OCI-M2 (cell line): ENCODE measurements around the gene TDO2.

Source experiments
- DNase-seq: peaks from one replicate; lab custom pipeline; 2025; ENCODE audit not compliant: unreplicated experiment; lab: John Stamatoyannopoulos, UW

Gene TDO2

DNA sequence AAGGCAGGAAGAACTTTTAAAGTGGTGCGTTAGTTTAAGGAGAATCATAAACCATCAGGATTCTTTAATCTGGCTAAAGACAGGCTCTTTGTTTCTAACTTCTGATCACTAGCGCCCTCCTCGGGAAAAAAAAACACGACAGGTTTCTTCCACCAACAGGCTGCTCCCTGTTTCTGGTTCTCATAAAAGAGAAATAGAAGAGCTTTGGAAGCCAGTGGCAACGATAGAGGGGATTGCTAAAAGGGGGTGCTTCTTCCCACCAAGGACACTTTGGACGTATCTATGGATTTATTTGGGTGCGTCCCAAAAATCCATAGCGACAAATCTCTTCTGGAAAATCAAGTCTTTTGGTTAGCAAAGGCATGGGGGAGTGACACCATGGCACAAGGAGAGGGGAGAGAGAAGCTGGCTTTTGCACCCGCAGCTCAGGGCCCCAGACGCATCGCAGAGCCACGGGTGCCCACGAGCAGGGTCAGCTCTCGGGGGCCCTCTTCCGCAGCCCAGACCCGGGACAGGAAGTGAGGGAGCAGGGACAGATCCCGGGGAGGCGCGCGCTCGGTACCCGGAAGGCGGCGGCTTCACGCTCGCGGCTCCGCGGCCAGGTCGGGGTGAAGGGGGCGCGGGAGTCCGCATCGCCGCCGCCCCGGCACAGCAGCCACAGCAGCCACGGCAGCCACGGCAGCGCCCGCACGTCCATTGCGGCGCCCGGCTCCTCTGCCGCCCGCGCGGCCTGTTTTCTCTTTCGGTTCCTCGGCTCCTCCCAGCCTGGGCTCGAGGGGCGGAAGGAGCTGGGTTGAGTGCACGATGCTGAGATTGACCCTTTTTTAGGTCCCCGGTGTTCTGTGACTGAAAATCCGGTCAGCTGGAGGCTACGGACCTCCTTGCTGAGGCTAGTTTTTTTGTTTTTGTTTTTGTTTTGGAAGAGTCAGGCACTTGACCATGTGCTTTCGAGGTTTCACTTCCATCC, 49.9 kb downstream of the TDO2 start, which contains the start of gene CTSO:
Gene CTSO (minus strand): TSS at position 716 of the 967 bp plus-strand sequence. CDS start 19 bp downstream, at position 697.
- no peak for DNase-seq

DNA sequence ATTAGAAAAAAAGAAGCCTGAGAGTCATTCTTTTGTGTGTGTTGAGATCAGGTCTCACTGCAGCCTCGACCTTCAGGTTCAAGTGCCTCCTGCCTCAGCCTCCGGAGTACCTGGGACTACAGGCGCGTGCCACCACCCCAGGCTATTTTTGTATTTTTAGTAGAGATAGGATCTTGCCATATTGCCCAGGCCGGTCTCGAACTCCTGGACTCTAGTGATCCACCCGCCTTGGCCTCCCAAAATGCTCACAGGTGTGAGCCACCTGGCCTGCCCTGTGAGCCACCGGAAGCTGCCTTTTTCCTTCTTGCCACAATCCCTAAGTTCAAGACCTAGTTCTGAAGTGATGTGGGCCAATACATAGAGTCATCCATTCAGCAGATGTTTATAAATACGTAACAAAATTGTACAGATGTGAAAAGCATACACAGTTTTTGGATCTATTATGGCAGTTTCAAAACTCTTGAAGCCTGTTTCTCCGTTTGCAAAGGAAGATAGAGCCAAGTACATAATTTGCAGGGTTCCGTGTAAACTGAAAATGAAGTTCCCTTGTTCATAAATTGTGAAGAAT, 50.7 kb downstream of the TDO2 start:
- no peak for DNase-seq

DNA sequence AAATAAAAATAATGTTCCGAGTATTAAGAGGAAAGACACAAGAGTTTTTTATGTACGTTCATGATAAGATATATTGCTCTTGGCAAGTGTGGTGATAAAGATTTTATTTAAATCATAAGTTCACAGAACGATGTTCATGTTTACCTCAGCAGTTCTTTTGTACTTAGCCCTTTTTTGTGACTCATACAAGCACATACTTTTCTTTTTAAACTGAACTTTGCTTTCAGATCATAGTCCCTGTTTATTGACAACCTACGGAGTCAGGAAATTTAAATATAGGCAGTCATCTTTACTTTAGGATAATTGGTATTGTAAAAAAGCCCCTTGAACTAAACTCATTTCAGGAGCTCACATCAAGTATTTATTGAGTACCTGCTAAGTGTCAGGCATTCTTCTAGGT, 51.4 kb downstream of the TDO2 start:
- DNase-seq: no peak

DNA sequence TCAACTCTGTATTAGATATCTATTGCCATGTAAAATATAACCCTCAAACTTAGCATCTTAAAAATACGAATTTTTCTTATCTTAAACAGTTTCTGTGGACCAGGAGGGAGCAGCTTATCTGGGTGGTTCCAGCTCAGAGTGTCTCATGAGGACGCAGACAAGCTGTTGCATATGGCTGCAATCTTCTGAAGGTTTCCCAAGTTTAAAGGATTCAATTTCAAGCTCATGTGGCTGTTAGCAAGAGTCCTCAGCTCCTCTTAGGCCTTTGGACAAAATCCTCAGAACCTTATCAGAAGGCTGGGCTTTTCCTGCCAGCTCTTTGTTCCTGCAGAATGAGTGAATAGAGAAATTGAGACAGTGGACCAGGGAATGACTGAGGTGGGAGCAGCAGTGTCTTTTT, 53.0 kb downstream of the TDO2 start:
- no peak for DNase-seq

DNA sequence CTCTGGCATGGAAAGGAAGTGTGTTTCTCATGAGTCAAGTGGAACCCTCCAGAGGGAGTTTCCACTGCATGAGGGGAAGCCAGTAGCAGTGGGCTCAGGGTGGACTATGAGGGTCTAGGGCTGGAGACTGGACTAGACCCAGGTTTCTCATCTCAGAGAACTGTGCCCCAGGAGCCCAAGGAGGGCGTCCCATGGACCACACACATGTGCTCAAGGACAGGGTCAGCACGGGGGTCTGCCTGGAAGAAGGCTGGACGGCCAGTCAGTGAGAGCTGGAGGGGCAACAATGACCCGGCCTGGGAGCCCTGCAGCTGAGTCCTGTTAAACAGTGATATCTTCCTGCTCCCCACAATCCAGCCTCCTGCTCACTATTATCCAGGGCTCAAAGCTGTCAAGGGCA, 55.9 kb downstream of the TDO2 start:
- DNase-seq: no peak

DNA sequence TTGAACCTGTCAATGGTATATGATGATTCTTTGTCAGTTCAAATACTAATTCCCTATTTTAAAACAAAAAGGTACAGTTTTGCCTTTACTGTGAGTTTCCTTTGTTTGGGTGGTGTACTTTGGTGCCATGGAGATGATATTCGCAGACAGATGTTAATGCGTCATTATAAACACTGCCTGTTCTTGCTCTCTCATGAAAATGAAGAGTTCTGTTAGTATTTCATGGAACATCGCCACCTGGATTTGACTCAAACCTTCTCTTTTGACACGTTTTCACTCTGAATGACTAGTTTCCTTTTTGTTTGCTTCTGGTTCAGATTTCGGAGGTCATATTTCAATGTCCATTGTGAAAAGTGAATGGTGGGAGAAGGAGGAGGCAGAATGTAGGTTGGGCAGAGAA, 57.0 kb downstream of the TDO2 start:
- no peak for DNase-seq

DNA sequence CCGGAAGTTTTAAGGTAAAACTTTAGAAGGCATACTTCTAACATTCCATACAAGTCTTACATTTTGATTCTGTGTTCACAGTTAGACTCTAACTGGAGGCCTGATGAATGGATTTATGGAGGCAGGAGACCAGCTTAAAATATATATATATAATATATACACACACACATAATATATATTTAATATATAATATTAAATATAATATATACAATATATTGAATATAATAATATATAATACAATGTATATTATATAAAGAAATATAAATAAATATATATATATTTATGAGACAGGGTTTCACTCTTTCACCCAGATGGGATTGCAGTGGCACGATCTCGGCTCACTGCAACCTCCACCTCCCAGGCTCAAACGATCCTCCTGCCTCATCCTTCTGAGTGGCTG, 58.1 kb downstream of the TDO2 start:
- DNase-seq: no peak

DNA sequence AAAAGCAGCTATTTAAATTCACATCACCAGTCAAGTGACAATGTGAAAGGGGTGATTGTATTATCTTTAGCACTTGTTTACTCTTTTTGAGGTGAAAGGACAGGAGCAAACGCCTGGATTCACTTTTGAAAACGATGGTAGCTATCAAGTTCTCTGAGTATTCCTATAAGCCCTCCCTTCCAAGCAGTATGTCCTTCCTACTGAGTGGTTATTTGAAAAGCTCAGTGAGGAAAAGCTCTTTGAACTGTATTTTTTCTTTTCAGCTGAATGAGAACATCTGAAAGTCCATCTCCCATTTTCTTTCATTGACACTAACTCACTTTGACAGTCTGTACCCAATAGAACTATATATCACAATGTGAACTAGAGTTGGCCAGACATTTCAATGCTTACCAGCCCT, 59.3 kb downstream of the TDO2 start:
- DNase-seq: no peak

DNA sequence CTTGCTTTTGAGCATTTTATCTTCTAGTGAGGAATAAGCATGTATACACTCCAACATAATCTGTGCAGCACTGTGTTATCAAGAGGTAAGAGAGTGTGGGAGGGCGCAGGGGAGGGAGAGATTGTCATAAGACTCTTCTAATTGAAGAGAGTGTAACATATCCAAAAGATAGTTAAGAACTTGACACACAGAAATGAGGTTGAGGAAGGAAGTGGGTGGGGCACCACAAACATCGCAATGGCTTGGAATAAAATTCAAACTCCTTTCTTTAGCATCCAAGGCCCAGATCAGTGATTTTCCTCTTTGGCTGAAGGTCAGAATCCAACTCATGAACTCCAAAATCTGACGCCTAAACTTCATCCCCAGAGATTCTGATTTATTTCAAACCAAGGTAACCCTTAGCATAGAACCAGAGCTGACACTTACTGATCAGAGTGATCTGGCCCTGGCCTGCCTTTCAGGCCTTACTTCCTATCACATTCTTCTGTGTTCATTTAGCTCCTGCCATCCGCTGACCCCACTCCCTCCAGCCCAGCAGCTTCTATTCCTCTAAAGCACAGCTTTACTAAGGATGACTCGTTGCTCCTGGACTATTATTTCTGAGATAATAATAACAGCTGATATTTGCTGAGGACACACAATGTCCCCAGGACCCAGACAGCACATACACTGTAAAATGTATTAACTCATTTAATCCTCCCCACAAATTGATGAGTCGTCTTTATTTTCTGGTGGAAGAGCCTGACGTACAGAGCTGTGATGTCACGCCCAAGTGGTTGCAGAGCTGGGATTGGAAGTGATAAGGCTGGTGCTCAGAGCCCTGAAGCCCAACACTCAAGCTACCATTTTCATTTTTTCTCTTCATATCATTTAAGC, 60.8 kb downstream of the TDO2 start:
- no peak for DNase-seq

DNA sequence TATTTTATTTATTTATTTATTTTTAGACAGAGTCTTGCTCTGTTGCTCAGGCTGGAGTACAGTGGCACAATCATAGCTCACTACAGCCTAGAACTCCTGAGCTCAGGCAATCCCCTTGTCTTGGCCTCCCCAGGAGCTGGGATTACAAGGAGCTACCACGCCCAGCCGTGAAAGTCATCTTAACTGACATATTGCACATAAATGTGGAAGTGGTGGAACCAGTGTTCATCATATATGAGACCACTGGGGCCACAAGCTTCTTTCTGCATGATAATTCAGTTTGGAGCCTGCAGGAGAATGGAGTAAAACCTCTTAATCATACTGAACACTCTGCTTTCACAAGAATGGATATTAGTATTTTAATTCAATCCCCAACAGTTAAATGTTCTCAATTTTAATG, 62.7 kb downstream of the TDO2 start:
- no peak for DNase-seq

DNA sequence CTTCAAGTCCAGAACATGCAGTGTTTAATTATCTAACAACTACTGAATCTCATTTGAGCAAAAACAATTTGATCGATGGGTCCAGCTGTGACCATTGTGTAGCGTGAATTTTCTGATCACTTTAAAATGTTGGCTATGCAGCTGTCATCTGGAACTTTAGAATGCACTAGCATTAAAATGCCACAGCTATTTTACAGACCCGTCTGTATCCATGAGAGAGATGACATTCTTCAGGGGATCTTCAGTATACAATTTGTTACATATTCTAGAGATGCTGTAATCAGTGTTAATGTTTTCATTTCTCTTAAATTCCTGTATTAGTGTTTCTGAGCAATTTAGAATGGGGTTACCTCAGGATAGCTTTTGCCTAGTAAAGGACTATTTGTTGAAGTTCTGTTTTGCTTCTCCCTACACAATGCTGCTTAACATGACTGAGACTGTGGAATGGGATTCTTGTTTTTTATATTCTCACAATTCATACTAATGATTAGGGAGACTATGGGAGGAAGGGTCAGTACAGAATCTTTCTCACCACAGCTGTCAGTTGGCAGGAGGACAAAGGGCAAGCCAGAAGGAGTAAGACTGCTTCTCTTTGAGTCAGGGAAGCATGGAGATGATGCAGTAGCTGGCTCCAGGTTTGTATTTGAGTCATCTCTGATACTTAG, 63.4 kb downstream of the TDO2 start:
- DNase-seq: no peak
